Esophagus muscularis mucosa (tissue), 4 donors: ENCODE measurements around the gene CCDC148.

Experiments used
- EP300 ChIP-seq: sonication (generic); formaldehyde crosslinking; IDR thresholded peaks from one replicate; pipeline ENCODE4 v1.6.1; 2017; ENCODE audit warnings: antibody characterized with exemption
- POLR2A ChIP-seq: fragments of 450-650 bp; IDR thresholded peaks from one replicate; pipeline ENCODE4 v1.6.1; 2017; ENCODE audit warnings: antibody characterized with exemption, moderate library complexity, mild to moderate bottlenecking, low read depth
- POLR2AphosphoS5 ChIP-seq, 2 donors: sonication (generic); formaldehyde crosslinking; IDR thresholded peaks; one replicate each; pipeline ENCODE4 v1.6.1; 2017; ENCODE audit warnings: antibody characterized with exemption in 2 of 2
- TF ChIP-seq, protein P1 (sequence below), 3 experiments: fragments of 200-600 bp in 2 of 3; fragments of 450-650 bp in 1 of 3; sonication (generic) in 2 of 3; IDR thresholded peaks; one replicate each; pipeline ENCODE4 v1.5.1; 2017 to 2019; ENCODE audit warnings: antibody characterized with exemption in 3 of 3, mild to moderate bottlenecking in 2 of 3, moderate library complexity in 1 of 3

DNA sequence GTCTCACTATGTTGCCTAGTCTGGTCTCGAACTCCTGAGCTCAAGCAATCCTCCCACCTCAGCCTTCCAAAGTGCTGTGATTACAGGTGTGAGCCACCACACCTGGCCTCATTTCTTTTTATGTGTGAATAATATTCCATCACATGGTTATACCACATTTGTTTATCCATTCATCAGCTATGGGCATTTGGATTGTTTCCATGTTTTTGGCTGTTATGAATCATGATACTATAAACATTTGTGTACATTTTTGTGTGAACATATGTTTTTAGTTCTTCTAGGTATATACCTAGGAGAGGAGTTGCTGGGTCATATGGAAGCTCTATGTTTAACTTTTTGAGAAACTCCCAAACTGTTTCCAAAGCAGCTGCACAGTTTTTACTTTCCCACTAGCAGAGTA lies 24.6 kb upstream of the CCDC148 start:
- TF ChIP-seq, protein P1, sequence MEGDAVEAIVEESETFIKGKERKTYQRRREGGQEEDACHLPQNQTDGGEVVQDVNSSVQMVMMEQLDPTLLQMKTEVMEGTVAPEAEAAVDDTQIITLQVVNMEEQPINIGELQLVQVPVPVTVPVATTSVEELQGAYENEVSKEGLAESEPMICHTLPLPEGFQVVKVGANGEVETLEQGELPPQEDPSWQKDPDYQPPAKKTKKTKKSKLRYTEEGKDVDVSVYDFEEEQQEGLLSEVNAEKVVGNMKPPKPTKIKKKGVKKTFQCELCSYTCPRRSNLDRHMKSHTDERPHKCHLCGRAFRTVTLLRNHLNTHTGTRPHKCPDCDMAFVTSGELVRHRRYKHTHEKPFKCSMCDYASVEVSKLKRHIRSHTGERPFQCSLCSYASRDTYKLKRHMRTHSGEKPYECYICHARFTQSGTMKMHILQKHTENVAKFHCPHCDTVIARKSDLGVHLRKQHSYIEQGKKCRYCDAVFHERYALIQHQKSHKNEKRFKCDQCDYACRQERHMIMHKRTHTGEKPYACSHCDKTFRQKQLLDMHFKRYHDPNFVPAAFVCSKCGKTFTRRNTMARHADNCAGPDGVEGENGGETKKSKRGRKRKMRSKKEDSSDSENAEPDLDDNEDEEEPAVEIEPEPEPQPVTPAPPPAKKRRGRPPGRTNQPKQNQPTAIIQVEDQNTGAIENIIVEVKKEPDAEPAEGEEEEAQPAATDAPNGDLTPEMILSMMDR (IDR thresholded peaks at IDR 0.05) = no peak
- TF ChIP-seq POLR2A = no peak
- no peak for TF ChIP-seq POLR2AphosphoS5 (IDR thresholded peaks at IDR 0.05)
- TF ChIP-seq EP300 = no peak
